WTC11 (cell line): ENCODE results near the gene EEF2. TPM values are rescaled to one million over a fixed set of nuclear protein-coding genes. Genes with fewer than 3 reads are reported as not detected.

Source experiments
- ATAC-seq: fragments of 200-7000 bp; cut with Tn5 transposase; 2 replicates; pipeline ENCODE4 v1.10.0; 2021; ENCODE audit warnings: mild to moderate bottlenecking, moderate library complexity
- CTCF ChIA-PET: fragments of 300-600 bp; sonication (Branson Sonifier 250); formaldehyde crosslinking; loops from one replicate; lab custom pipeline; 2021; ENCODE audit warnings: antibody characterized with exemption; lab: Charles Lee
- POLR2A ChIA-PET: fragments of 350-600 bp; sonication (Branson Sonifier 250); formaldehyde crosslinking; loops from one replicate; lab custom pipeline; 2021; ENCODE audit warnings: antibody characterized with exemption; lab: Charles Lee
- DNase-seq: peaks from one replicate; pipeline ENCODE4 v3.0.0; 2021; ENCODE audit warnings: low spot score
- H3K27ac Mint-ChIP-seq: 2 replicates; pipeline ENCODE4 v1.8.0; 2021; ENCODE audit warnings: mixed read lengths
- H3K27me3 Mint-ChIP-seq: 2 replicates; pipeline ENCODE4 v1.8.0; 2021; ENCODE audit warnings: low read depth, mild to moderate bottlenecking, moderate library complexity, mixed read lengths
- H3K36me3 Mint-ChIP-seq: 2 replicates; pipeline ENCODE4 v1.8.0; 2021; ENCODE audit warnings: mixed read lengths
- H3K4me1 Mint-ChIP-seq: 2 replicates; pipeline ENCODE4 v1.8.0; 2022; ENCODE audit warnings: mixed read lengths
- H3K4me3 Mint-ChIP-seq: 2 replicates; pipeline ENCODE4 v1.8.0; 2021; ENCODE audit warnings: mild to moderate bottlenecking, moderate library complexity, mixed read lengths
- H3K9me3 Mint-ChIP-seq: 2 replicates; pipeline ENCODE4 v1.8.0; 2021; ENCODE audit warnings: mixed read lengths
- ATF1 ChIP-seq: sonication (generic); formaldehyde crosslinking; IDR thresholded peaks from 2 replicates; pipeline ENCODE4 v1.8.1; 2023; ENCODE audit warnings: mild to moderate bottlenecking, moderate library complexity, missing genetic modification reagents
- ELF4 ChIP-seq: sonication (generic); formaldehyde crosslinking; IDR thresholded peaks from 2 replicates; pipeline ENCODE4 v1.8.1; 2022; ENCODE audit warnings: low read depth, mild to moderate bottlenecking, moderate library complexity, missing genetic modification reagents
- ESRRA ChIP-seq: sonication (generic); formaldehyde crosslinking; IDR thresholded peaks from 2 replicates; pipeline ENCODE4 v1.8.1; 2022; ENCODE audit warnings: mild to moderate bottlenecking, missing genetic modification reagents, borderline replicate concordance
- GABPB1 ChIP-seq: sonication (generic); formaldehyde crosslinking; IDR thresholded peaks from 2 replicates; pipeline ENCODE4 v1.8.1; 2023; ENCODE audit warnings: mild to moderate bottlenecking, missing genetic modification reagents
- HMGA2 ChIP-seq: fragments of 250-450 bp; sonication (Bioruptor Pico); IDR thresholded peaks from 2 replicates; pipeline ENCODE4 v1.4.0; 2021; ENCODE audit warnings: mild to moderate bottlenecking, moderate library complexity
- JAZF1 ChIP-seq: fragments of 250-450 bp; sonication (Bioruptor Pico); IDR thresholded peaks from 2 replicates; pipeline ENCODE4 v1.9.0; 2021; ENCODE audit warnings: moderate library complexity, mild to moderate bottlenecking, inconsistent platforms
- MLX ChIP-seq: sonication (generic); formaldehyde crosslinking; IDR thresholded peaks from 2 replicates; pipeline ENCODE4 v1.8.1; 2023; ENCODE audit warnings: mild to moderate bottlenecking, missing genetic modification reagents, moderate library complexity
- MYBL2 ChIP-seq: sonication (generic); formaldehyde crosslinking; IDR thresholded peaks from 2 replicates; pipeline ENCODE4 v1.8.1; 2023; ENCODE audit warnings: mild to moderate bottlenecking, moderate library complexity, missing genetic modification reagents
- NFE2L1 ChIP-seq: sonication (generic); formaldehyde crosslinking; IDR thresholded peaks from 2 replicates; pipeline ENCODE4 v1.8.1; 2023; ENCODE audit warnings: missing genetic modification reagents
- OVOL2 ChIP-seq: fragments of 250-450 bp; sonication (Bioruptor Pico); IDR thresholded peaks from 2 replicates; pipeline ENCODE4 v1.9.0; 2021; ENCODE audit warnings: mild to moderate bottlenecking, borderline replicate concordance
- RORB ChIP-seq: fragments of 250-450 bp; sonication (Bioruptor Pico); IDR thresholded peaks from 2 replicates; pipeline ENCODE4 v1.9.0; 2021; ENCODE audit warnings: mild to moderate bottlenecking
- SP1 ChIP-seq: sonication (generic); formaldehyde crosslinking; conservative IDR thresholded peaks from 2 replicates; pipeline ENCODE4 v1.8.1; 2022; ENCODE audit warnings: missing genetic modification reagents
- STAT6 ChIP-seq: sonication (generic); formaldehyde crosslinking; conservative IDR thresholded peaks from 2 replicates; pipeline ENCODE4 v1.8.1; 2023; ENCODE audit warnings: mild to moderate bottlenecking, low read depth, missing genetic modification reagents, moderate library complexity
- ZNF121 ChIP-seq: sonication (generic); formaldehyde crosslinking; IDR thresholded peaks from 2 replicates; pipeline ENCODE4 v1.8.0; 2023; ENCODE audit warnings: missing genetic modification reagents
- ZNF219 ChIP-seq: sonication (generic); formaldehyde crosslinking; IDR thresholded peaks from 2 replicates; pipeline ENCODE4 v1.8.0; 2023; ENCODE audit warnings: missing genetic modification reagents, mild to moderate bottlenecking, borderline replicate concordance
- ZNF232 ChIP-seq: sonication (generic); formaldehyde crosslinking; IDR thresholded peaks from 2 replicates; pipeline ENCODE4 v1.8.0; 2022; ENCODE audit warnings: mild to moderate bottlenecking, missing genetic modification reagents
- ZNF281 ChIP-seq: sonication (generic); formaldehyde crosslinking; IDR thresholded peaks from 2 replicates; pipeline ENCODE4 v1.8.0; 2023; ENCODE audit warnings: mild to moderate bottlenecking, missing genetic modification reagents
- ZNF396 ChIP-seq: fragments of 250-450 bp; sonication (Bioruptor Pico); IDR thresholded peaks from 2 replicates; pipeline ENCODE4 v1.8.0; 2021; ENCODE audit warnings: mild to moderate bottlenecking, moderate library complexity, borderline replicate concordance
- ZNF532 ChIP-seq: fragments of 250-450 bp; sonication (Bioruptor Pico); IDR thresholded peaks from 2 replicates; pipeline ENCODE4 v1.9.0; 2021; ENCODE audit warnings: mild to moderate bottlenecking, borderline replicate concordance
- total RNA-seq: library from RNA; stranded (reverse); gene quantifications from 3 replicates; pipeline ENCODE4 v1.2.3, GENCODE V29; 2021

The EEF2 gene
- total RNA-seq, 1 experiment from 2014 or later, result 3,572 TPM

GRCh38 chr19:4018140-4018613, 32.9 kb upstream of the EEF2 start:
- ATAC-seq (no peak), DNase-seq (no peak)
- no peaks in the 10 kb centered on the region for H3K27me3 Mint-ChIP-seq
- CTCF ChIA-PET, result no interaction called here
- H3K9me3 Mint-ChIP-seq, result no peaks in the 10 kb centered on the region
- peak overlapping the region; percentile 42; the same call in 1 of the 2 replicates for H3K27ac Mint-ChIP-seq
- peaks cover 8% of the 10 kb centered on the region for H3K36me3 Mint-ChIP-seq
- POLR2A ChIA-PET, result no interaction called here
- 0 out of 2 replicates have a peak, but pooled peaks cover 3% of the 10 kb centered on the region for H3K4me1 Mint-ChIP-seq
- no peak overlapping the region for H3K4me3 Mint-ChIP-seq
- TF ChIP-seq OVOL2 (CRISPR knock-in tag) (no peak), HMGA2 (CRISPR knock-in tag) (no peak), ZNF532 (CRISPR knock-in tag) (no peak), MYBL2 (CRISPR knock-in tag) (no peak), ZNF232 (no peak), NFE2L1 (CRISPR knock-in tag) (no peak), SP1 (CRISPR knock-in tag) (no peak), GABPB1 (CRISPR knock-in tag) (no peak), ESRRA (CRISPR knock-in tag) (no peak), JAZF1 (CRISPR knock-in tag) (no peak), ATF1 (CRISPR knock-in tag) (no peak), ZNF396 (CRISPR knock-in tag) (no peak), ELF4 (CRISPR knock-in tag) (no peak), ZNF281 (CRISPR knock-in tag) (no peak), ZNF121 (CRISPR knock-in tag) (no peak), ZNF219 (CRISPR knock-in tag) (no peak), RORB (CRISPR knock-in tag) (no peak), STAT6 (no peak), MLX (CRISPR knock-in tag) (no peak)
